Neural progenitor cell (in vitro differentiated cells): ENCODE data around the gene CDC5L.
A peak's percentile ranks its signal among the peaks of the same experiment; 100 is the strongest.

Experiments
- EZH2 ChIP-seq: fragments of 200-600 bp; sonication (generic); IDR thresholded peaks from 2 replicates; pipeline ENCODE4 v1.6.1; 2017; ENCODE audit warnings: antibody characterized with exemption, mild to moderate bottlenecking, moderate library complexity
- TF ChIP-seq, protein P1 (sequence below): fragments of 200-600 bp; sonication (generic); IDR thresholded peaks from 2 replicates; pipeline ENCODE4 v1.5.1; 2017; ENCODE audit warnings: antibody characterized with exemption, mild to moderate bottlenecking

DNA sequence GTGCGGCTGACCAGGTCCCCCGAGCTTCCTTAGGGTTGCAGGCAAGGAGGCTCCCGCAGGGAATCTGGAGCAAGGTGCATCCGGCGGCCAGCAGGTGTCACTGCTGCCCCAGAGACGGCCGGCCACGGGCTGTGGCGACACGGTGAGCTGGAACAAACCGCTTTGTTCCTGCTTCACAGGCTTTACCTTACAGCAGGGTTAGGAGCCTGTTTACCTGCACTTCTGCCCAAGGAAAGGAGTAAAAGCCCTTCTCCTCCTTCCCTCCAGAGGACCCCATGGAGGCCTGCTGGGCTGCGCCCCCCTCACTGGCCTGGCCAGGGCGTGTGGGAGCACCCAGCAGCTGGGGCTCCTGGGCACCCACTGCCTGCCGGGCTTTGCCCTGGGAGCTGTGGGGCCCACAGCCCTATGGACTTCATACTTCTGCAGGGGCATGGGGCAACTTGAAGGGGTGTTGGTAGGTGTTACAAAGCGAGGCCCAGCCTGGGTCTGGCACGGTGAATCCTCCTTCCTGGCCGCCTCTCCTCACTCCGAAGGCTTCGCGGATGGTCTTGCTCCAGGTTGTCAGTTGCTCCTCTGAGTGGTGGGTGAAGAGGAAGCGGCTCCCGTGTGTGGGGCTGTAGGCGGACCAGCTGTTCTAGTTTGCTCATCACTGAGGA lies 88.4 kb downstream of the CDC5L start:
- TF ChIP-seq, protein P1, sequence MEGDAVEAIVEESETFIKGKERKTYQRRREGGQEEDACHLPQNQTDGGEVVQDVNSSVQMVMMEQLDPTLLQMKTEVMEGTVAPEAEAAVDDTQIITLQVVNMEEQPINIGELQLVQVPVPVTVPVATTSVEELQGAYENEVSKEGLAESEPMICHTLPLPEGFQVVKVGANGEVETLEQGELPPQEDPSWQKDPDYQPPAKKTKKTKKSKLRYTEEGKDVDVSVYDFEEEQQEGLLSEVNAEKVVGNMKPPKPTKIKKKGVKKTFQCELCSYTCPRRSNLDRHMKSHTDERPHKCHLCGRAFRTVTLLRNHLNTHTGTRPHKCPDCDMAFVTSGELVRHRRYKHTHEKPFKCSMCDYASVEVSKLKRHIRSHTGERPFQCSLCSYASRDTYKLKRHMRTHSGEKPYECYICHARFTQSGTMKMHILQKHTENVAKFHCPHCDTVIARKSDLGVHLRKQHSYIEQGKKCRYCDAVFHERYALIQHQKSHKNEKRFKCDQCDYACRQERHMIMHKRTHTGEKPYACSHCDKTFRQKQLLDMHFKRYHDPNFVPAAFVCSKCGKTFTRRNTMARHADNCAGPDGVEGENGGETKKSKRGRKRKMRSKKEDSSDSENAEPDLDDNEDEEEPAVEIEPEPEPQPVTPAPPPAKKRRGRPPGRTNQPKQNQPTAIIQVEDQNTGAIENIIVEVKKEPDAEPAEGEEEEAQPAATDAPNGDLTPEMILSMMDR, result peak; percentile 97
- TF ChIP-seq EZH2, result no peak
